ENCODE results near the gene ZNF776. TPM values are rescaled to one million over a fixed set of nuclear protein-coding genes. Genes with fewer than 3 reads are reported as not detected.
"Not testable (repeated sequence)": the region's sequence is repeated elsewhere in the genome, so short reads cannot be mapped to it uniquely, and the experiment has no call there.

ZNF776 gene
- 10 to 100 TPM in 10 of 12 donors, 1 to 10 TPM in 1, not detected in 1; 6.2 to 21.1 (median 16.1) TPM for polyA plus RNA-seq (ENCODE audit: insufficient read length in 12 of 12)
- long read RNA-seq, donor 1, full-length matches to known transcripts: 2 of 10 reads
- long read RNA-seq, donor 1, partial matches to known transcripts: 8 of 10 reads
- long read RNA-seq, donor 1, other reads (novel, unspliced or antisense): 0 of 10 reads
- long read RNA-seq, donor 2, full-length matches to known transcripts: 2 of 2 reads
- long read RNA-seq, donor 2, partial matches to known transcripts: 0 of 2 reads
- long read RNA-seq, donor 2, other reads (novel, unspliced or antisense): 0 of 2 reads
- long read RNA-seq, donor 3: 0 reads
- long read RNA-seq, donor 4: 0 reads
- long read RNA-seq, donor 5, full-length matches to known transcripts: 5 of 5 reads
- long read RNA-seq, donor 5, partial matches to known transcripts: 0 of 5 reads
- long read RNA-seq, donor 5, other reads (novel, unspliced or antisense): 0 of 5 reads
- long read RNA-seq, donor 6, full-length matches to known transcripts: 1 of 1 reads
- long read RNA-seq, donor 6, partial matches to known transcripts: 0 of 1 reads
- long read RNA-seq, donor 6, other reads (novel, unspliced or antisense): 0 of 1 reads
- long read RNA-seq, donor 7, full-length matches to known transcripts: 2 of 2 reads
- long read RNA-seq, donor 7, partial matches to known transcripts: 0 of 2 reads
- long read RNA-seq, donor 7, other reads (novel, unspliced or antisense): 0 of 2 reads
- long read RNA-seq, donor 8, full-length matches to known transcripts: 2 of 2 reads
- long read RNA-seq, donor 8, partial matches to known transcripts: 0 of 2 reads
- long read RNA-seq, donor 8, other reads (novel, unspliced or antisense): 0 of 2 reads
- long read RNA-seq, donor 9, full-length matches to known transcripts: 1 of 1 reads
- long read RNA-seq, donor 9, partial matches to known transcripts: 0 of 1 reads
- long read RNA-seq, donor 9, other reads (novel, unspliced or antisense): 0 of 1 reads
- long read RNA-seq, donor 10, full-length matches to known transcripts: 3 of 3 reads
- long read RNA-seq, donor 10, partial matches to known transcripts: 0 of 3 reads
- long read RNA-seq, donor 10, other reads (novel, unspliced or antisense): 0 of 3 reads
- long read RNA-seq, donor 11, full-length matches to known transcripts: 5 of 5 reads
- long read RNA-seq, donor 11, partial matches to known transcripts: 0 of 5 reads
- long read RNA-seq, donor 11, other reads (novel, unspliced or antisense): 0 of 5 reads

DNA sequence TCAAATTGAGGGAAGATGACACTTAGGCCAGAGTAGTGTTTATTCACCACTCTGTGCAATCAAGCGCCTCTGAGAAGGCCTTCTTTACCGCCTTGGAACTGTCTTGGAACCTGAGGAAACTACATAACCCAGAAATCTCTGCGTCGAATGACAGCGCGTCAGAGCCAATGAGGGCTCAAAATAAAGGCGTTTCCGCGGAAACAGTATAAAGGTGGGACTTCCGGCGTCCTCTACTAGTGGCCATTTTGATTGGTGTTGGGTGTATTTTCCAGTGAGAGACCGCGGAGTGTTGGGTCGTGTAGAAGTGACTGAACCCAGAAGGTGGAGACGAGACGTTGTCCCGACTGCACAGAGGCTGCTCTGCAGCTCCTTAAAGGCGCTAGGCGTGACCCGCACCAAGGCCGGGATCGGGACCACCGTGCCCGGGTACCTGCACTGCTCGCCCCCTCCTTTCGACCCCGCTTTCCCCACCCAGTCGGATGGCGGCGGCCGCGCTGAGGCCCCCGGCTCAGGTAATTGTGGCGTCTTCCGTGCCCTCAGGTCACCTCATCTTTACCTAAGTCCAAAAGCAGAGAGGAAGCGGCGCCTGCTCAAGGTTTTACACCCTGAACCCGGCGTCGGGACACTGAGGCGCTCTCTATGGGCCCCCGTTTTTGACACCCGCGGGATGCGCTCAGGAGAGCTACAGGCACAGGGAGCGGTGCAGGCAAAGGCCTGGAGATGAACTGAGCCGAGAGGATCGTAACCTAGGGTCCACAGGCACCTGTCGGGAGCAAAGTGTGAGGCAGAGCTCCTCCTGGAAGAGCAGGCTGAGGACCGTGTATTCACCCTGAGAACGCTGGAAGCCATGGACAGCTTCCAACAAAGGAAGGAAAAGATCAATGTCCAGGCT is at the start of gene ZNF776:
Gene ZNF776 (plus strand): TSS at position 236 of the 892 bp plus-strand sequence. CDS start 244 bp downstream, at position 480.
- DNase-seq: peak; percentile 94

- DNase-seq: no peak
These were observed 45.0 kb upstream of the ZNF776 start for GRCh38 chr19:57701625-57702024.

DNA sequence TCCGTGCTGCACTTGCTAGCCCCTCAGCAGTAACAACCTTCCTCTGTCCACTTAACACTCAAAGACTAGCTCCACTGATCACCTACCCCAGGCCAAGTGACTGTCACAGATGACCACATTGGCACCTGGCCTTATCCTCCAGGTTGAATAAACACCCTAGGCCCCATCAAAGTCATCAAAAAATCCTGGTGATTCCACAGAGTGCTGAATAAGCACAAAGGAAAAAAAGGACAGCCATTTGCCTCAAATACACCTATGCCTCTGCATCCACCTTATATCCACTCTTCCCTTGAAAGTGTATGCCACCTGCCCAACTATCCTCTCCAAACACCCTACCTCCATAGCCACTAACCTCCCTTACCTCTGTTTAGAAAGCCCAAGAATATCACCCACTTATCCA is 40.3 kb upstream of the ZNF776 start:
- DNase-seq: no peak

- DNase-seq: peak; percentile 83
These were observed 37.8 kb upstream of the ZNF776 start, which contains the start of gene ZNF154 for GRCh38 chr19:57708641-57709361. Gene ZNF154 (minus strand): TSS chr19:57709204. CDS start chr19:57708971, 233 bp downstream.

DNA sequence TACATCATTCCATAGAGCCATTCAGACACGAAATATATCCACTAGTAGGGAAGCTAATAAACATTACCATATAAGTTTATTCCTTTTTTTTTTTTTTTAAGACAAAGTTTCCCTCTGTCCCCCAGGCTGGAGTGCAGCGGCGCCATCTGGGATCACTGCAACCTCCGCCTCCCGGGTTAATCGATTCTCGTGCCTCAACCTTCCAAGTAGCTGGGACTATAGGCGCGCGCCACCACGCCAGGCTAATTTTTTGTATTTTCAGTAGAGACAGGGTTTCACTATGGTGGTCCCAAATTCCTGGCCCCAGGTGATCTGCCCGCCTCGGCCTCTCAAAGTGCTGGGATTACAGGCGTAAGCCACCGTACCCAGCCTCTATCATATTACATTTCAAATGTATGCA is 37.0 kb upstream of the ZNF776 start:
- DNase-seq: no peak

DNA sequence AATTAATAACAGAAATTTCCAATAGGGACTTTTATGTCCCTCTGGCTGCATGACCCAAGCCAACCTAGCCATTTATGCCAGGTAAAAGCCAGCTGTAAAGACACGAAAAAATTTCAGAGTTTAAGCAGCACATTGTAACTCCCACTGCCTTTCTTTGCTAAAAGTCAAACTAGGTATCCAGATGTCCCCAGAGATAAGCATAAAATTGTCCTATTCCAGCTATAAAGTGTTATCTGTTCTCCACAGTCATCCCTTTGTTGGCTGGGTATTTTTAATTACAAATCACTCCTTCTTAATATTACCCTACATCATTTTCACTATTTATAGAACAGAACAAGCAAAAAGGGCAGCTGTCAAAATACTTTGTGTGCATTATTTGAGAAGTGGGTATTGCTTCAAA is 34.4 kb upstream of the ZNF776 start:
- no peak for DNase-seq

GRCh38 chr19:57719424-57719823 is 27.2 kb upstream of the ZNF776 start:
- DNase-seq: no peak

GRCh38 chr19:57719901-57720519 is 26.6 kb upstream of the ZNF776 start:
- DNase-seq: no peak

DNA sequence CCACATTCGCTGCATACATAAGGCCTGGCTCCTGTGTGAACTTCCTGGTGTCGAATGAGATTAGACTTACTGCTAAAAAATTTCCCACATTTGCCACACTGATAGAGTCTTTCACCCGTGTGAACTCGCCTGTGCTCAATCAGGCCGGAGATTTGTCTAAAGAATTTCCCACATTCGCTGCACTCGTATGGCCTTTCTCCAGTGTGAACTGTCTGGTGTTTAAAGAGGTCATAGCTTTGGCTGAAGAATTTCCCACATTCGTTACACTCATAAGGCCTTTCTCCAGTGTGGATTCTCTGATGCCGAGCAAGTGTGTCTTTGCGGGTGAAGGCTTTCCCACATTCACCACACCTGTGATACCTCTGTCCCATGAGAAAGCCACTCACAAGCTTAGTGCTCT is 25.7 kb upstream of the ZNF776 start:
- no peak for DNase-seq

DNA sequence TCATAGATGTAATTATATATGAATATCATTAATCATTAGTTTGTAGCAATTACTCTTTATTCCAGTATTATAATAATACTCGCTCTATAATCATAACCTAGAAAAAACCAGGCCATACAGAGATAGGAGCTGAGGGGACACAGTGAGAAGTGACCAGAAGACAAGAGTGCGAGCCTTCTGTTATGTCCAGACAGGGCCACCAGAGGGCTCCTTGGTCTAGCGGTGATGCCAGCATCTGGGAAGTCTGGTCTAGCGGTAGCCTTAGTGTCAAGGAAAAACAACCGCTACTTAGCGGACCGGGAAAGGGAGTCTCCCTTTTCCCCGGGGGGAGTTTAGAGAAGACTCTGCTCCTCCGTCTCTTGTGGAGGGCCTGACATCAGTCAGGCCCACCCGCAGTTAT is 8.3 kb upstream of the ZNF776 start:
- peak; percentile 6 for DNase-seq

GRCh38 chr19:57738770-57739169 is 7.8 kb upstream of the ZNF776 start:
- DNase-seq: not testable (repeated sequence)

DNA sequence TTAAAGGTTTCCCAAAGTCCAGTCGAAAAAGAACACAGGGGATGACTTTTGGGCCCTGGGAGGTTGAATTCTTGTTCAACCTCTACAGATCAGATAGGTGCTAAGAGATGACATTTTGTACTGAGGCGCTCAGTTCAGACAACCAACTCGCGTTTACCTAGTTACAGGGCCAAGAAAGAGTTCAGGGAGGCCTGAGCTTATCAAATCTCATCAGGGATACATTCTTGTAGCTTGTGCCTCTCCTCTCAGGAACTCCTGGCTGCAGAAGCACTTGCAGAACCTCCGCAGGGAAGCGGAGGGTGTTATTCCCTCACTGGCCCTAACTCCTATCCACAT is 825 bp downstream of the ZNF776 start:
- DNase-seq: no peak

- DNase-seq: no peak
These were observed 1.4 kb downstream of the ZNF776 start for GRCh38 chr19:57748029-57748428.

DNA sequence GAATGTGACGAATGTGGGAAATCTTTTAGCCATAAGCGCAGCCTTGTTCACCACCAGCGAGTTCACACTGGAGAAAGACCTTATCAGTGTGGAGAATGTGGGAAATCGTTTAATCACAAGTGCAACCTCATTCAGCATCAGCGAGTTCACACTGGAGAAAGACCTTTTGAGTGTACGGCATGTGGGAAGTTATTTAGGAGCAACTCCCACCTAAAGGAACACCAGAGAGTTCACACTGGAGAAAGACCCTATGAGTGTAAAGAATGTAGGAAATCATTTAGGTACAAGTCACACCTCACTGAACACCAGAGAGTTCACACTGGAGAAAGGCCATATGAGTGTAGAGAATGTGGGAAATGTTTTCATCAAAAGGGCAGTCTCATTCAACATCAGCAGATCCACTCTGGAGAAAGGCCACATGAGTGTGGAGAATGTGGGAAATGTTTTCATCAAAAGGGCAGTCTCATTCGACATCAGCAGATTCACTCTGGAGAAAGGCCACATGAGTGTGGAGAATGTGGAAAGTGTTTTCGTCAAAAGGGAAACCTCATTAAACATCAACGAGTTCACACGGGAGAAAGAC is 7.6 kb downstream of the ZNF776 start:
- no peak for DNase-seq

DNA sequence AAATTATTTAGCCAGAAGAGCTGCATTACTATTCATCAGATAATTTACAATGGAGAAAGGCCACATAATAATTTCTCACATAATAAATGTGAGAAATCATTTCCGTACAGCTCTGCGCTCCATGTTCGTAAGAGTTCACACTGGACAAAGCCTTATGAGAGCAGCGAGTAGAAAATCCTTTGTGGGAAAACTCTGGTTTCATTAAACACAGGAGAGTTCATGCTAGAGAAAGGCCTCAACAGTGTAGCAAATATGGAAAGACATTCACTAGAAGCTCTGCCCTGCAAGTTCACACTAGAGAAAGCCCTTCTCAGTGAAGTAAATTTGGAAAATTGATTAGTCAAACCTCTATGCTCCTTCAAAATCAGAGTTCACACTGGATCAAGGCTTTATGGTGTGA is 8.4 kb downstream of the ZNF776 start:
- no peak for DNase-seq

GRCh38 chr19:57757941-57758340 is 11.3 kb downstream of the ZNF776 start:
- no peak for DNase-seq

DNA sequence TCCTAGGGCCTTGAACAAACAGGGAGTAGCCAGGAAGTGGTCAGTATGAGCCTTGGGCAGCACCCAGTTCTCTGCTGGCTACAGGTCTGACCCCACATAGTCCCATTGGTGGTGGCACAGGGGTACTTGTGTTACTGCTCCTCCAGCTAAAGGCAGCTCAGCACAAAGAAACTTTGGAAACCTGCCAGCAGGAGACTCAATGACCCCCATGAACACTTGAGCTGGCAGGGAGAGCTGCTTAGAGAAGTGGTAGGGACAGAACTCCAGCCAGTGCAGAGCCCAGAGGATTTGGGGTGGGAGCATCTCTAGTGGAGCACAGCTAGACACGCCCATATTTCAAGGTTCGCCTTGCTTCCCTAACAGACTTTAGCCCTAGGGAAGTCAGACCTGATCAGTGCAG is 12.5 kb downstream of the ZNF776 start:
- DNase-seq: no peak

DNA sequence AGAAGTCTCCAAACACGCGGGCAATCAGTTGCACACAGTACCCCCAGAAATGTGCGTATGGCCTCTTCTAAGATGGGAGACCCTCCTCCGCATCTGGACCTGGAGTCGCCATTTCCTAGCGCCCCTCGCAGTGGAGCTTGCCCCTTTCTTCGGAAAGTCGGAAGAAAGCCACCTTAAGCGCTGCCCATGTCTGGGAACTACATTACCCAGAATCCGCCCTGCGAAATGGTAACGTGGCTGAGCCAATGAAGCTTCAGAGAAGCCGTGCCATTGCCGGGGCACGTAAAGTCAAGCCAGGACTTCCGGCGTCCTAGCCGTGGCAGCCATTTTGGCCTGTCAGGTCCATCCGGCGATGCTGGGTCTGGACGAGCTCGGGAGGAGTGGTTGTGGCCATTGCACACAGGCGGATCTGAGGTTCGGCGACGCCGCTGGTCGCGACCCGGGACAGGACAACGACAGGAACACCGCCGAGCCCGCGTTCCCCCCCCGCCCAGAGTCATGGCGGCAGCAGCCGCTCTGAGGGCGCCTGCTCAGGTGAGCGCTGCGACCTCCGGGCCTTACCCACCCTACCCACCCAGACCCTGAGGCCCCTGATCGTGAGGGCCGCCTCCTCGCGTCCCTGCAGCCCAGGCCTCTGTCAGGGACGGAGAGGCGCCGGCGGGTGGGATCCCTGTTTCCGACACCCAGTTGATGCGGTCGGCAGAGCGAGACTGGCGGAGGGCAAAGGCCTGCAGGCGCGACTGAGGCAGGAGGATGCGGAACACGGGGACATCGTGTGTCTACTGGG is 22.9 kb downstream of the ZNF776 start, which contains the start of gene ZNF586:
Gene ZNF586 (plus strand): TSS at position 332 of the 787 bp plus-strand sequence. CDS start 167 bp downstream, at position 499.
- peak; percentile 91 for DNase-seq
